UCSD-AML1 (cell line): ENCODE results near the gene NEGR1.

ENCODE experiments used
- DNase-seq: peaks from one replicate; lab custom pipeline; 2025; ENCODE audit not compliant: unreplicated experiment; lab: John Stamatoyannopoulos, UW

The NEGR1 gene

GRCh38 chr1:72235062-72235461 is 47.3 kb downstream of the NEGR1 start:
- DNase-seq = no peak

- no peak for DNase-seq
These were observed 51.6 kb downstream of the NEGR1 start for GRCh38 chr1:72230746-72231145.

- no peak for DNase-seq
These were observed 52.4 kb downstream of the NEGR1 start for GRCh38 chr1:72229893-72230292.

- DNase-seq = no peak
These were observed 54.7 kb downstream of the NEGR1 start for GRCh38 chr1:72227667-72228066.

DNA sequence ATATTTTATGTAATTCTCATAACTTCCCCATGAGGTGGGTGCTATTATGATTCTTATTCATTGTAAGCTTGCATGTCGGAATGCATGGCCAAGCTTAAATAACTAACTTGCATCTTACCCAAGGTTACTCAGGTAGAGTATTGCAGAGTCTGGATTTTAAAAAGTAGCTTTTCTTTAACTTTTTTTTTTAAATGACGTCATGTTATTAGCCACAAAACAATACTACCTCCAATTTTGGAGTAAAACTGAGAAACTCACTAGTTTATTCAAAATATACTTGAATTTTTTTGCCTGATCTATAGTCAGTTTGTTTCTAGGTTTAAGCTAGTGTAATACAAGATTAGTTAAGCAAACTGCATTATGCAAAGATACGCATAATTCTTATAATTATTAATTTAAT is 57.8 kb downstream of the NEGR1 start:
- no peak for DNase-seq

DNA sequence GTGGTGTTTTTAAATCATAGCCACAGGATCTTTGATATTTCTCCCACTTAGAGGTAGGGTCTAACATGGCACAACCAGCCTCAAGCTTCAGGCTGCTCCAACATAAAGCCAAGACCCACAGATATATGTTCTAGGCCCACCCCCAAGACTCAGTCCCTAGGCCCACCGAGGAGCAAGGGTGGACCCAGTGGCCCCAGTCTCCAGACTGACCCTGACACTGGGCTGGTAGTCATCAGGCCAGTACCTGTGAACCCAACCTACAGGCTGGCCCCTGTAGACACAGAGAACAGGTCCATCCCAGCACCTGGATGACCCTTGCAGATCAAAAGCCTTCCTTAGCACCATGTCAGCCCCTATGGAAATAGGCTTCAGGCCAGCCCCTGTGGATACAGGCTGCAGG is 60.5 kb downstream of the NEGR1 start:
- no peak for DNase-seq

DNA sequence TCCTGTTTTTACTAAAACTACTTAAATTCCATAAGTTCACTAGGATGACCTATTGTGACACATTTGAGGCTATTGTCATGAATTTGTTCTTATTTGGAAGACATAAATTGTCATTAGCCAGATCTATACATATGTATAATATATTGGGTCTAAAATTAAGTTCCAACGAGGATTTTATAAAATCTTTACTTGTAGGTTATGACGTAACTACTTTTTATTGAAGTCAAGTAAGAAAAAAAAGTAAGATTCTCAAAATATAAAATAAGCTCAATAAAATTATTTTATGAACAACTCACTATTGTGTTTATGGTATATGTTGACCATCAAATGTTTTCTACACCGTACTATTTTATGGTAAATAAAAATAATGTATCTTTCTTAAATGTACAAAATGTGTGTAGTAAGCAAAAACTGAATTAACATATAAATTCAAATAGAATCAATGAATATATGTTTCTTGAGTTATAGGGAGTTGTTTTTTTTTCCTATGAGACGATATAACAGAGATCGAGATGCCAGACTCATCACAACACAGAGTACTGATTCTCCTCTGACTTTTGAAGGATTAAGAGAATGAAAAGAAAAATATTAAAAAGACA is 64.1 kb downstream of the NEGR1 start:
- no peak for DNase-seq

DNA sequence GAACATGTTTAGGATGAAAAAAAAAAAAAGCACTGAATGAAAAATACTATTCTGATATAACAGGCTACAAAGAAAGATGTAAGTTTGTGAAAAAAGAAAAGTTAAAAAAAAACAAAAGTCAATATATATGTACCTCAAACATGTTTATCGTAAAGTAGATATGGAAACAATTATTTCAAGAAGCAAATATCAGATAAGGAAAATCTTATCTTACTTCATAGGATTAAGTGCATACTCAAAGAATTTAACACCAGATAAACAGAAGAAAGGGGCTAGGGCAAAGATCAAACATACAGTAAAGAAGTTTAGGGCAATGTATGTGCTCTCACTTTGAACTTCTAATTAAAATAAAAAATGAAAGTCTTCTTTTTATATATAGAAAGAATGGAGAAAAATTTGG is 75.3 kb downstream of the NEGR1 start:
- no peak for DNase-seq

GRCh38 chr1:72202761-72203160 is 79.6 kb downstream of the NEGR1 start:
- no peak for DNase-seq

DNA sequence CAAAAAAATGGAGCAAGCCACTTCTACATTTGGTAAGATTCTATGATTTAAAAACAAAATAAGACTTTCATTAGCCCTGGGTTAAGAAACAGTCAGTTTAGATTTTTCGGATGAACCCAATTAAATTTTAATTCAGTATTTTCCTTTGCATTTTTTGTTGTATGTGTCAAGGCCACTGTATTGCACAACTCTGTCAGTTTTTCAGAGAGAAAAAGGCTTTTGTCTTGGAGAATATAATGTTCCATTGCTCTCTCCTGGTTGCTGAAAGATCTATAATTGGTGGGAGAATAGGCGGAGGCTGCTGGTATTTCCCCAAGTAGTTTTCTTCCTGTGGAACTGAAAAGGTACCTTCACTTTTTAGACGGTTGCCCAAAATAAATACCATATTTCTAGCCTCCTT is 84.6 kb downstream of the NEGR1 start:
- no peak for DNase-seq

- no peak for DNase-seq
These were observed 95.5 kb downstream of the NEGR1 start for GRCh38 chr1:72186733-72187307.

- no peak for DNase-seq
These were observed 98.1 kb downstream of the NEGR1 start for GRCh38 chr1:72184099-72184701.

GRCh38 chr1:72182859-72183258 is 99.5 kb downstream of the NEGR1 start:
- DNase-seq = no peak

GRCh38 chr1:72178266-72178665 is 104.1 kb downstream of the NEGR1 start:
- no peak for DNase-seq

- no peak for DNase-seq
These were observed 104.6 kb downstream of the NEGR1 start for GRCh38 chr1:72177711-72178110.

- no peak for DNase-seq
These were observed 112.1 kb downstream of the NEGR1 start for GRCh38 chr1:72170246-72170645.

GRCh38 chr1:72166426-72166825 is 115.9 kb downstream of the NEGR1 start:
- no peak for DNase-seq

GRCh38 chr1:72150508-72150907 is 131.8 kb downstream of the NEGR1 start:
- DNase-seq = no peak

- DNase-seq = no peak
These were observed 140.5 kb downstream of the NEGR1 start for GRCh38 chr1:72141875-72142274.

- no peak for DNase-seq
These were observed 142.1 kb downstream of the NEGR1 start for GRCh38 chr1:72140222-72140621.

GRCh38 chr1:72137656-72138055 is 144.7 kb downstream of the NEGR1 start:
- DNase-seq = no peak

DNA sequence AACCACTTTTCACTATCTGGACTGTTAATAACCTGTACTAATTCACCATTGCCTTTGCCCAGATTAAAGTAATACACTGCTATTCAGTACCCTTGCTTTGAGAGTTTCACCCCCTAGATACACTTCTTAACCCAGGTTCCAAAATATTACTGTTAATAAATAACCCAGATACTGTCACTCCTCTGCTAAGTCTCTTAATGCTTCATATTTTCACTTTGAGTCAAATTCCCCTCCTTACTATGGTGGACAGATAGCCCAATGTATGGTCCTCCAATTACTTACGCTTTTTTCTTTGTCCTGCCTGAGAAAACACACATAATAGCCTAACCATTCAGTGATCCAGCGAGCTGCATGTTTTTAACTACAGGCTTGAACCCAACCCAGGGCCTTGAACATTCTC is 152.5 kb downstream of the NEGR1 start:
- no peak for DNase-seq
